Stimulated activated naive B cell treated with anti-CD40 and anti-IgM and Interleukin-4, amounts not matched to agents 10 μg/mL and 1 μg/mL and 100 μg/mL, for 72 hours (primary cell): Measurements from ENCODE around the gene SBK3.
"Not testable (repeated sequence)": the region's sequence is repeated elsewhere in the genome, so short reads cannot be mapped to it uniquely, and the experiment has no call there.

ENCODE experiments used
- ATAC-seq, 2 donors: fragments of 150-1000 bp; cut with Tn5 transposase; replicated peaks; 2 replicates each; pipeline ENCODE4 v1.10.0; 2021; ENCODE audit warnings: moderate library complexity in 1 of 2
- DNase-seq: peaks from one replicate; pipeline ENCODE4 v3.0.0; 2021
- H3K27ac Mint-ChIP-seq: one replicate; pipeline ENCODE4 v1.8.0; 2022; ENCODE audit warnings: mild to moderate bottlenecking, mixed read lengths
- H3K27me3 Mint-ChIP-seq, 2 donors: one replicate each; pipeline ENCODE4 v1.8.0; 2022; ENCODE audit warnings: mixed read lengths in 2 of 2
- H3K36me3 Mint-ChIP-seq, 2 donors: one replicate each; pipeline ENCODE4 v1.8.0; 2022; ENCODE audit warnings: mixed read lengths in 2 of 2, mild to moderate bottlenecking in 1 of 2
- H3K4me1 Mint-ChIP-seq, 2 donors: one replicate each; pipeline ENCODE4 v1.8.0; 2022; ENCODE audit warnings: mixed read lengths in 2 of 2, mild to moderate bottlenecking in 1 of 2
- H3K4me3 Mint-ChIP-seq, 2 donors: one replicate each; pipeline ENCODE4 v1.8.0; 2022; ENCODE audit warnings: mild to moderate bottlenecking in 2 of 2, mixed read lengths in 2 of 2, moderate library complexity in 1 of 2
- H3K9me3 Mint-ChIP-seq, 2 donors: one replicate each; pipeline ENCODE4 v1.8.0; 2022; ENCODE audit warnings: mixed read lengths in 2 of 2, mild to moderate bottlenecking in 1 of 2

Gene SBK3

DNA sequence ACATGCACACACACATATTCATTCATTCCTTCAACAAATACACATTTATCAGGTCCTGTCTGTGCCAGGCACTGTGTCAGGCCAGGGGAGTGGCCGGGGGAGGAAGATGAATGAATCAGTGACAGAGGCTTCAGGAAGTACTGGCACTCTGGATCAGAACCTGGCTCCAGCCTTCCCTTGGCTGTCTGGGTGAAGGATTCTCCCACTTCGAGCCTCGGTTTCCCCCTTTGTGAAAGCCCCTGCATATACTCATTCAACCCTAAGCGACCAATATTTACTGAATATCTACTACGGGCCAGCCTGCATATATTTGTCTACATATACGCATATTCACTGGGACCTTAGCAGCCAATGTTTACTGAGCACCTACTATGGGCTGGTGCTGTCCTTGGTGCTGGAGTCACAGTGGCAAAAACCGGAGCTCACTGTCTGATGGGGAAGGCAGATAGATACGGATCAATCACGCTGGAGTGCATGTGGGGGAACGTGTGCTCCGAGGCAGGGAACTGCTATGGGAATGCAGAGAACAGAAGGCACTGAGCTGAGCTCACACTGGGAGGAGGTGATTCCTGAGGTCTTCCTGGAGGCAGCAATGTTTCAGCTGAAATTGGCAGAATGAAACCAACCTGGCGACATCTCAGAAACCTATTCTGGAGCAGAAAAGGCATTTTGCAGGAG lies 35.9 kb upstream of the SBK3 start:
- no peak for DNase-seq
- peak; percentile 62 to 69 for ATAC-seq

DNA sequence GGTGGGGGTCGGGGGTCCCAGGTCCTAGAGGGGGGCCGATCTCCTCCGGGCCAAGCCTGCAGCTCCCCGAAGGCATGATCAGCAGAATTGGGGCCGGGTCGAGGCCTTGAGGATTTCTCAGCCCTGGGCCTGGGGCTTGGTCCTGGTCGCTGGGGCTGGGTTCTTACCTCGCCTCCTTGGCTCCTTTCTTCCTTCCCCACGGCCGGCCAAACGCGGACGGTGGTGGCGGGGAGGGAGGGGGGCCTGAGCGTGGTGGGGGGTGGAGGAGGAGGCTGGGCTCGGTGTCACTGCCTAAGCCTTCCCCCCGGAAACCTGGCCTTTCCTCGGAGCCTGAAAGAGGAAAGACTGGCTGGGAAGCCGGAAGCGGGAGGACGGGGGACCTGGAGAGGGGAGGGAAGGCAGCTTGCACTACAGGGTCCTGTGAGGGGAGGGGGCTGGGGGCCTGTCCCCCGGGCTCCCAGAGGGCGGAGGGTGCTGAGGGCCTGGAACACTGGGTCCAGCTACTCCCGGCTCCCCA lies 35.3 kb upstream of the SBK3 start, which contains the start of gene ZNF579:
ZNF579 (minus strand) TSS at position 221 of the 517 bp plus-strand sequence. CDS start 1,209 bp downstream, outside the sequence.
- ATAC-seq (peak; percentile 79 to 84), DNase-seq (peak; percentile 79)
- Mint-ChIP-seq H3K36me3 (peaks cover 23% of the 10 kb centered on the region in 2 donors), H3K4me3 (peak within 1 kb of the TSS; percentile 86 to 88), H3K27me3 (no peaks in the 10 kb centered on the region), H3K27ac (peak within 1 kb of the TSS; percentile 91), H3K4me1 (peaks cover 22 to 28% of the 10 kb centered on the region in 2 donors), H3K9me3 (peaks cover 2 to 4% of the 10 kb centered on the region in 2 donors)

More for the DNA sequence above, 35.9 kb upstream of the SBK3 start:
- Mint-ChIP-seq H3K27ac (peak overlapping the region; percentile 91), H3K36me3 (peaks cover 18 to 19% of the 10 kb centered on the region in 2 donors), H3K4me1 (peaks cover 27 to 34% of the 10 kb centered on the region in 2 donors), H3K4me3 (peak overlapping the region; percentile 86 to 88), H3K27me3 (no peaks in the 10 kb centered on the region), H3K9me3 (no peaks in the 10 kb centered on the region)

DNA sequence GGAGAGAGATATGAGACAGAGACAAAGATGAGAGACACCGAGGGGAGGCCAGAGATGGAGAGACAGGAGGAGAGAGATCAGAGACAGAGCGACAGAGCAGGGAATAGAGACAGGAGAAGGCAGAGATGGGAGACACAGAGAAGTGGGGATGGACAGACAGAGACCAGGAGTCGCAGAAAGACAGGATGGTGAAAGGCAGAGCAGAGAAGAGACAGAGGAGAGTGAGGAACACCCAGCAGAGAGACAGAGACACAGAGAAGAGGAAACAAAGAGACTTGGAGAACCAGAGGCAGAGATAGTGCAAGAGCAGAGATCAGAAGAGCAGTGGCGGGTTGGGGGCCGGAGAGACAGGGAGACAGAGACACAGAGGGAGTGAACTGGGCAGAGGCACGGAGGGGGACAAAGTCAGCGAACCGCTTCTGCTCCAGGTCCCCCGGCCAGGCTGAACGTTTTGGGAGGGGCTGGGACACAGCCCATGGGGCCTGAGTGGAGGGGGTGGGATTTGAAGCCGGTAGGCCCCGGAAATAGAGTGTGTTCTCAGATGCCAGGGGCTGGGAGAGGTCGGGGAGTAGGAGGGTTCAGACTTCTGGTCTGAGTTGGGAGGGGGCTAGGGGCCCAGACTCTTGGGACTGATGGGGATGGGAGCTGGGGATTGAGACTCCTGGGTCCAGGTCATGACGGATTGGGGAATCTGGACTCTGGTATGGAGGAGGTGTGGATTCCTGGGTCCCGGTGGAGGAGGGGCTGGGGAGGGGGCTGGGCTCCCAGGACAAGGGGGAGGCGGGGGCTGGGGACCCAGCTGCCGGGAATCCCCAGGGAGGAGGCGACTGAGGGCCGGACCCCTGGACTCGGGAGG lies 34.7 kb upstream of the SBK3 start:
- peak overlapping the region; percentile 90 for H3K27ac Mint-ChIP-seq
- DNase-seq (no peak), ATAC-seq (peak; percentile 29 to 44)
- H3K36me3 Mint-ChIP-seq, result peaks cover 23 to 27% of the 10 kb centered on the region in 2 donors
- H3K4me3 Mint-ChIP-seq, result peak overlapping the region; percentile 86 to 88
- H3K9me3 Mint-ChIP-seq, result peaks cover 2 to 4% of the 10 kb centered on the region in 2 donors
- H3K27me3 Mint-ChIP-seq, result no peaks in the 10 kb centered on the region
- peaks cover 18 to 22% of the 10 kb centered on the region in 2 donors for H3K4me1 Mint-ChIP-seq

DNA sequence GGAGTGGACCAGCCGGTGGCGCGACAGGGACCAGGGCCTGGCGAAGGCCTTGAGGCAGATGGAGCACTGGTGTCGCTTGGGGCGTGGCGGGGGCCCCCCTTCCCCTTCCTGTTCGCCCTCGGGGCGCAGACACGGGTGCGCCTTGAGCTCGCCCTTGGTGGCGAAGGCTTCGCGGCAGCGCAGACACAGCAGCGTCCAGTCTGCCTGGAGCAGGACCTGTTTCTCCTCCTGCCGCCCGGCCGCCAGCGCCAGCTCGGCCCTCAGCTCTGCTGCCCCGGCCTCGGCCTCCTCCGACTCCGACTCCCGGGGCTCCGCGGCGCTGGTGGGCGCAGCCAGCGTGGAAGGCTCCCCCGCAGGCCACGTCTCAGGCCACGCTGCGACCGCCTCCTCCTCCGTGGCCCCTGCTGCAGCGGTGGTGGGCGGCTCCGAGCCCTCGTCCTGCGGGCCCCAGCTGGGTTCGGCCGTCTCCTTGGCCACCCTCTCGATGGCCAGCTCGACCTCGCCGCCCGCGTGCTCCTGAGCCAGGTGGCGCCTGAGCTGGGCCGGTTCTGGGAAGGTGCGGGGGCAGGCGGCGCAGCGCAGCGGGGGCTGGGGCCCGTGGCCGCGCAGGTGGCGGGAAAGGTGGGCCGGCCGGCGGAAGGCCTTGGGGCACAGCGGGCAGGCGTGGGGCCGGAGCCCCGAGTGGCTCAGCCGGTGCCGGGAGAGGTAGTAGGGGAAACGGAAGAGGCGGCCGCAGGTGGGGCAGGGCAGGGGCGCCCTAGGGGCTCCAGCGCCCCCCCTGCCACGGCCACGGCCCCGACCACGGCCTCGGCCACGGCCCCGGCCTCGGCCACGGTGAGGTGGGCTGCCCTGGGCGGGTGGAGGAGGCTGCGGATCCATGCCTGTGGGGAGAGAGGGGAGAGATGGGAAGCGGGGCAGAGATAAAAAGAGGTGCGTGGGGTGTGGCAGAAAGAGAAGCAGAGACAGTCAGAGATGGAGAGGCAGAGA lies 33.7 kb upstream of the SBK3 start:
- Mint-ChIP-seq H3K27me3 (no peaks in the 10 kb centered on the region), H3K4me3 (peak overlapping the region; percentile 86 to 88), H3K27ac (peak overlapping the region; percentile 90), H3K36me3 (peaks cover 23 to 27% of the 10 kb centered on the region in 2 donors), H3K9me3 (peaks cover 2 to 4% of the 10 kb centered on the region in 2 donors), H3K4me1 (peaks cover 18 to 22% of the 10 kb centered on the region in 2 donors)
- ATAC-seq (no peak), DNase-seq (no peak)

DNA sequence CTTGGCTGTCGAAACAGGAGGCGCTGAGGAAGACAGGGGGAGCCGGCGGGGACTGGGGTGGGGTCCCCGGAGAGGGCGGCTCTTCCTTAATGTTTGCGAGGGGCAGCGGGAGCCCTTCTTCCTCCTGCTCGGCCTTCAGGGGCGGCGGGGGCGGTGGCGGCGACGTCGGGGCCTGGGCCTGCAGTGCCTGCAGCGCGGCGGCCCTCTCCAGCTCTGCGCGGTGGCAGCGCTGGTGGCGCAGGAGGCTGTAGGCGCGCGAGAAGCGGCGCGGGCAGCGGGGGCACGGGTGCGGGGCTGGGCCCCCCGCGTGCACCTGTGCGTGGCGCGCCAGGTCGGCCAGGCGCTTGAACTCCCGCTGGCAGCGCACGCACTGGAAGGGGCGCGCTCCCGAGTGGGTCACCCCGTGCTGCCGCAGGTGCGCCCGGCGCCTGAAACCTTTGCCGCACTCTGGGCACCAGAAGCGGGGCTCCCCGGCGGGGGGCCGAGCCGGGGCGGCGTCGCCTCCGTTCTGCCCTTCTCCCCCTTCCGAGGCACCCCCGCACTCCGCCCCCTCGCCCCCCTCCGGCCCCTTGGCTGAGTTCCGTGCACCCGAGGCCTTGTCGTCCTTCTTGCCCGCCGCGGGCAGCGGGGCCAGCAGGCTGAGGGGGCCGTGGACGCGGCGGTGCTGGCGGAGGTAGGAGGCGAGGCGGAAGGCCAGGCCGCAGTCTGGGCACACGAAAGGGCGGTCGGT lies 32.9 kb upstream of the SBK3 start:
- peaks cover 18 to 22% of the 10 kb centered on the region in 2 donors for H3K4me1 Mint-ChIP-seq
- DNase-seq (no peak), ATAC-seq (no peak)
- H3K27me3 Mint-ChIP-seq, result no peaks in the 10 kb centered on the region
- H3K27ac Mint-ChIP-seq, result no peak overlapping the region
- H3K4me3 Mint-ChIP-seq, result no peak overlapping the region
- peaks cover 23 to 27% of the 10 kb centered on the region in 2 donors for H3K36me3 Mint-ChIP-seq
- peaks cover 2 to 4% of the 10 kb centered on the region in 2 donors for H3K9me3 Mint-ChIP-seq

DNA sequence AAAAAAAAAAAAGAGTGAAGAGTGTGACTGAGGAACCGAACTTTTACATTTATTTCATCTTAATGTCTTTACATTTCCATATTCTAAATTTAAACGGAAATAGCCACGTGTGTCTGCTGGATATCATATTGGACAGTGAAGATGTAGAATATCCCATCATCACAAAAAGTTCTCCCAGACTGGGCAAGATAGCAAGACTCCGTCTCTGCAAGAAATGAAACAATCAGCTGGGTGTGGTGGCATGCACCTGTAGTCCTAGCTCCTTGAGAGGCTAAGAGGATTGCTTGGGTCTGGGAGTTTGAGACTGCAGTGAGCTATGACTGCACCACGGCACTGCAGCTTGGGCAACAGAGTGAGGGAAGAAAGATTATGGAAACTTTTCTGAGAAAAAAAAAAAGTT lies 31.4 kb upstream of the SBK3 start:
- peaks cover 15 to 17% of the 10 kb centered on the region in 2 donors for H3K4me1 Mint-ChIP-seq
- no peak overlapping the region for H3K4me3 Mint-ChIP-seq
- H3K9me3 Mint-ChIP-seq, result peaks cover 2 to 4% of the 10 kb centered on the region in 2 donors
- no peaks in the 10 kb centered on the region for H3K27me3 Mint-ChIP-seq
- ATAC-seq (no peak), DNase-seq (no peak)
- H3K27ac Mint-ChIP-seq, result no peak overlapping the region
- H3K36me3 Mint-ChIP-seq, result peaks cover 23 to 27% of the 10 kb centered on the region in 2 donors

DNA sequence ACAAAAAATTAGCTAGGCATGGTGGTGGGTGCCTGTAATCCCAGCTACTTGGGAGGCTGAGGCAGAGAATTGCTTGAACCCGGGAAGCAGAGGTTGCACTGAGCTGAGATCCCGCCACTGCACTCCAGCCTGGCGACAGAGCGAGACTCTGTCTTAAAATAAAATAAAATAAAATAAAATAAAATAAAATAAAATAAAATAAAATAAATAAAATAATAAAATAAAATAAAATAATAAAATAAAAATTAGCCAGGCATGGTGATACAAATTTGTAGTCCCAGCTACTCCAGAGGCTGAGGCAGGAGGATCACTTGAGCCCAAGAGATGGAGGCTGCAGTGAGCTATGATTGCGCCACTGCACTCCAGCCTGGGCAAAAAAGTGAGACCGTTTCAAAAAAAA lies 28.6 kb upstream of the SBK3 start:
- not testable (repeated sequence) for H3K4me3 Mint-ChIP-seq, ATAC-seq

DNA sequence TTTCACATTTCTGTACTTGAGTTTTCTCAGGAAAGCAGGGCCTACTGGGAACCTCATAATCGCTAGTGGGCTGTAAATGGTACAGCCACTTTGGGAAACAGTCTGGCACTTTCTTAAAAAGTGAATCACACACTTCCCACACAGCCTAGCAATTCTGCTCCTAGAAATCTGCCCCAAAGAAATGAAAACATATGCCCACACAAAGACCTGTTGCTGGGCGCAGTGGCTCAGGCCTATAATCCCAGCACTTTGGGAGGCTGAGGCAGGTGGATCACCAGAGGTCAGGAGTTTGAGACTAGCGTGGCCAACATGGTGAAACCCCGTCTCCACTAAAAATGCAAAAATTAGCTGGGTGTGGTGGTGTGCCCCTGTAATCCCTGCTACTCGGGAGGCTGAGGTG lies 24.1 kb upstream of the SBK3 start:
- not testable (repeated sequence) for ATAC-seq, H3K4me1 Mint-ChIP-seq, H3K27ac Mint-ChIP-seq, H3K9me3 Mint-ChIP-seq, H3K36me3 Mint-ChIP-seq, DNase-seq, H3K4me3 Mint-ChIP-seq
- peaks cover 13 to 19% of the 10 kb centered on the region in 2 donors for H3K27me3 Mint-ChIP-seq

More for the DNA sequence above, 28.6 kb upstream of the SBK3 start:
- H3K27ac Mint-ChIP-seq, H3K9me3 Mint-ChIP-seq, H3K4me1 Mint-ChIP-seq, DNase-seq, H3K27me3 Mint-ChIP-seq: not testable (repeated sequence)
- H3K36me3 Mint-ChIP-seq, result peaks cover 18 to 22% of the 10 kb centered on the region in 2 donors

DNA sequence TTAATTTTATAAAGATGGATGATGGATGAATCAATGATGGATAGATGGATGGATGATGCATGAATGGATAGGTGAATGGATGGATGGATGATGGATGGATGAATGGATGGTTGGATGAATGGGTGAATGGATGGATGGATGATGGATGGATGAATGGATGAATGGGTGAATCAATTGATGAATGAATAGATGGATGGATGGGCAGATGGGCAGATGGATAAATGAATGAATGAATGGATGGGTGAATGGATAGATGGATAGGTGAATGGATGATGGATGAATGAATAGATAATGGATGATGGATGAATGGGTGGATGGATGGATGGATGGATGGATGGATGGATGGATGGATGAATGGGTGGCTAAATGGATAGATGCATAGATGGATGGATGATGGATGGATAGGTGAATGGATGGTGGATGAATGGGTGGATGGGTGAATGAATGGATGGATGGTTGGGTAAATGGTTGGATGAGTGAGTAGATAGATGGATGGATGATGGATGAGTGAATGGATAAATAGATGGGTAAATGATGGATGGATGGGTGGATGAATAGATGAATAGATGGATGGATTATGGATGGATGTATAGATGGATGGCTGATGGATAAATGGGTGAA lies 22.5 kb upstream of the SBK3 start:
- DNase-seq (no peak), ATAC-seq (no peak)
- Mint-ChIP-seq H3K4me3 (no peak overlapping the region), H3K27ac (no peak overlapping the region), H3K36me3 (no peaks in the 10 kb centered on the region), H3K9me3 (no peaks in the 10 kb centered on the region), H3K27me3 (peaks cover 22 to 25% of the 10 kb centered on the region in 2 donors), H3K4me1 (no peaks in the 10 kb centered on the region)

DNA sequence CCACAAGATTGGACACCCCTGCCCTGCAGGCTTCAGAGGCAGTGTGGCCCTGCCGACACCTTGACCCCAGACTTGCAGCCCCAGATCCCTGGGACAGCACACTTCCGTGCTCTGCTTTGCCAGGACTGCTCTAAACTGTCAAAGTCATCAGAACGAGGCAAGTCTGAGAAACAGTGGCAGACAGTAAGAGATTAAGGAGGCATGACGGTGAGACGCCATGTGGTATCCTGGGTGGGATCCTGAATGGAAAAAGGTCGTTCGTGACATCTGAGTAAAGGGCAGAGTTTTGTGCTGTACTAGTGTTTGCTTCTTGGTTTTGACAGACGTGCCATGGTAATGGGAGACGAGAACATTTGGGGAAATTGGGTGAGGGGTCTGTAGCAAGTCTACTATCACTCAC lies 21.5 kb upstream of the SBK3 start:
- peaks cover 22 to 25% of the 10 kb centered on the region in 2 donors for H3K27me3 Mint-ChIP-seq

DNA sequence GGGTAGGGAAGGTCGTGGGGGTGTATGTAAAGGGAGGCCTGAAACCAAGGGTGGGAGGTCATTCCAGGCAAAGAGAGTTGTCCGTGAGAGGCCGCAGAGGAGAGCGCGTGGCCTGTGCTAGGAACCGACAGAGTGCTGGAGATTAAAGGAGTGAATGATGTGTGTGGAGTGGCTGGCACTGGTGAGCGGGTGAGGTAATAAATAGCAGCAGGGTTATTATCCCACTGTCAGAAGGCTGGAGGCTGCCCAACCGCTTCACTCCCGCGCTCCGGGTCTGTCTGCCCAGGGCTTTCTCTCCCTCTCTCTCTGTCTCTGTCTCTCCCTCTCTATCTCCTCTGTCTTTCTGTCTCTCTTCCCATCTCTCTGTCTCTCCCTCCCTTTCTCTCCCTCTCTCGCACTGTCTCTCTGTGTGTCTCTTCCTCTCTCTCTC lies 17.9 kb upstream of the SBK3 start:
- H3K27ac Mint-ChIP-seq, result no peak overlapping the region

More for the DNA sequence above, 21.5 kb upstream of the SBK3 start:
- H3K27ac Mint-ChIP-seq, result no peak overlapping the region
- DNase-seq (no peak), ATAC-seq (no peak)
- no peaks in the 10 kb centered on the region for H3K36me3 Mint-ChIP-seq
- no peaks in the 10 kb centered on the region for H3K4me1 Mint-ChIP-seq
- no peaks in the 10 kb centered on the region for H3K9me3 Mint-ChIP-seq
- no peak overlapping the region for H3K4me3 Mint-ChIP-seq

DNA sequence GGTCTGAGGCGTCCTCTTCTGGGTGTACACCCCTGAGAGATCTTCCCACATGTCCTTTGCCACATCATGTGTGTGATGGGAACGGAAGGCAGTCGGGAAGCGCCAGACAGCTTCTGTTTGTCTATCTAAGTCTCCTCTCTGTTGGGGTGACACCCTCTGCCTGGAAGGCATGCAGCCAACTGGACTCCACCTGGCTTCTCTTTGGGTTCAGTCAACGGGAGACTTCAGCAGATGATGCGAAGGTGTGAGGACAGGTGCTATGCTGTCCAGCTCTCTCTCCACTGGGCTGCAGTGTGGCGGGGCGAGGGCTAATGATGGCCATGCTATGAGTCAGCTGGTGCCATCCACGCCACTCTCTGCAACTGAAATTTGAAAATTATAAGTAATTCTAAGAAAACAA lies 14.3 kb upstream of the SBK3 start:
- no peak overlapping the region for H3K27ac Mint-ChIP-seq
- peaks cover 12 to 22% of the 10 kb centered on the region in 2 donors for H3K27me3 Mint-ChIP-seq
- ATAC-seq (no peak), DNase-seq (no peak)
- no peak overlapping the region for H3K4me3 Mint-ChIP-seq
- H3K36me3 Mint-ChIP-seq, result no peaks in the 10 kb centered on the region
- peaks cover 3 to 4% of the 10 kb centered on the region in 2 donors for H3K9me3 Mint-ChIP-seq
- H3K4me1 Mint-ChIP-seq, result no peaks in the 10 kb centered on the region

More for the DNA sequence above, 17.9 kb upstream of the SBK3 start:
- Mint-ChIP-seq H3K4me1 (no peaks in the 10 kb centered on the region), H3K36me3 (no peaks in the 10 kb centered on the region), H3K9me3 (peaks cover 3 to 4% of the 10 kb centered on the region in 2 donors), H3K27me3 (peaks cover 25 to 39% of the 10 kb centered on the region in 2 donors), H3K4me3 (no peak overlapping the region)
- DNase-seq (no peak), ATAC-seq (no peak)
